PFSK-1 (cell line): ENCODE measurements around the gene IL17B.

Experiments
- POLR2AphosphoS5 ChIP-seq: IDR thresholded peaks from 2 replicates; pipeline ENCODE4 v1.6.1; 2012; ENCODE audit warnings: low read depth, mild to moderate bottlenecking, control low read depth, low read length, moderate library complexity
- REST ChIP-seq, 2 experiments: IDR thresholded peaks; 2 replicates each; pipeline versions ENCODE4 v1.6.1 to v1.8.0; 2011 to 2012; ENCODE audit warnings: low read depth in 2 of 2, low read length in 2 of 2, control low read depth in 1 of 2, inconsistent platforms in 1 of 2, mild to moderate bottlenecking in 1 of 2, moderate library complexity in 1 of 2; ENCODE audit not compliant: insufficient read depth in 1 of 2
- SIN3A ChIP-seq: IDR thresholded peaks from 2 replicates; pipeline ENCODE4 v1.6.1; 2012; ENCODE audit warnings: mild to moderate bottlenecking, low read length, moderate library complexity, borderline replicate concordance; ENCODE audit not compliant: insufficient read depth
- TAF1 ChIP-seq: IDR thresholded peaks from 2 replicates; pipeline ENCODE4 v1.6.1; 2012; ENCODE audit warnings: low read length, control low read depth, borderline replicate concordance; ENCODE audit not compliant: insufficient read depth

GRCh38 chr5:149417711-149418368 lies 38.7 kb upstream of the IL17B start:
- TF ChIP-seq REST (IDR thresholded peaks at IDR 0.05; ENCODE audit: insufficient read depth in 1 of 2, low read depth in 2 of 2, low read length in 2 of 2) (no peak), POLR2AphosphoS5 (no peak), TAF1 (no peak), SIN3A (no peak)
